ENCODE results near the gene DCDC1.

DNA sequence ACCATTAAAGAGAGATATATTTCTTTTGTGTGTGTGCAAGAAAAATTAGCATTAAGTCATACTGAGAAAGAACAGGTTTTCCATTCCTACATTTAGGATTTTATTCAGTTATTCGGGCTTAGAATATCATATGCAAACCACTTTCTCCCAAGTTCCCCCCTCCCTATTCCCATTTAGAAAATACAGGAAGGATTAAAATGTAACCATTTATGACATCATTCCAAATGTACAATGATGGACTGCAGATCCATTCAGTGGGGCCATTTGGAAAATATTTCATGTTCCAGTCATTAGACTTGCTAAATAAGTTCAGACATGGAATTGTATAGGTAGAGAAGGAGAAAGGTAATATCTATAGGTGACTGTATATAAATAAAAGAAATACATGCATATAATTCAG lies 554.8 kb downstream of the DCDC1 start:
- TF ChIP-seq, protein P1, sequence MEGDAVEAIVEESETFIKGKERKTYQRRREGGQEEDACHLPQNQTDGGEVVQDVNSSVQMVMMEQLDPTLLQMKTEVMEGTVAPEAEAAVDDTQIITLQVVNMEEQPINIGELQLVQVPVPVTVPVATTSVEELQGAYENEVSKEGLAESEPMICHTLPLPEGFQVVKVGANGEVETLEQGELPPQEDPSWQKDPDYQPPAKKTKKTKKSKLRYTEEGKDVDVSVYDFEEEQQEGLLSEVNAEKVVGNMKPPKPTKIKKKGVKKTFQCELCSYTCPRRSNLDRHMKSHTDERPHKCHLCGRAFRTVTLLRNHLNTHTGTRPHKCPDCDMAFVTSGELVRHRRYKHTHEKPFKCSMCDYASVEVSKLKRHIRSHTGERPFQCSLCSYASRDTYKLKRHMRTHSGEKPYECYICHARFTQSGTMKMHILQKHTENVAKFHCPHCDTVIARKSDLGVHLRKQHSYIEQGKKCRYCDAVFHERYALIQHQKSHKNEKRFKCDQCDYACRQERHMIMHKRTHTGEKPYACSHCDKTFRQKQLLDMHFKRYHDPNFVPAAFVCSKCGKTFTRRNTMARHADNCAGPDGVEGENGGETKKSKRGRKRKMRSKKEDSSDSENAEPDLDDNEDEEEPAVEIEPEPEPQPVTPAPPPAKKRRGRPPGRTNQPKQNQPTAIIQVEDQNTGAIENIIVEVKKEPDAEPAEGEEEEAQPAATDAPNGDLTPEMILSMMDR (IDR thresholded peaks at IDR 0.05) = no peak
- no peak for TF ChIP-seq POLR2A (IDR thresholded peaks at IDR 0.05)
